Ascending aorta (tissue), 2 donors: ENCODE results near the gene UST. TPM values are rescaled to one million over a fixed set of nuclear protein-coding genes. Genes with fewer than 3 reads are reported as not detected.

ENCODE experiments used
- DNase-seq, 2 donors: peaks; one replicate each; pipeline ENCODE4 v3.0.0-alpha.2; 2019; ENCODE audit warnings: low spot score in 2 of 2
- H3K27ac ChIP-seq, 2 donors: fragments of 200-600 bp; sonication (generic); one replicate each; pipeline ENCODE4 v1.5.1; 2016 to 2017; ENCODE audit warnings: mild to moderate bottlenecking in 1 of 2
- H3K27me3 ChIP-seq: fragments of 200-600 bp; sonication (generic); one replicate; pipeline ENCODE4 v1.5.1; 2017
- H3K36me3 ChIP-seq, 2 donors: fragments of 200-600 bp; sonication (generic); one replicate each; pipeline ENCODE4 v1.5.1; 2016
- H3K4me1 ChIP-seq, 2 donors: fragments of 200-600 bp; sonication (generic); one replicate each; pipeline ENCODE4 v1.5.1; 2016 to 2017; ENCODE audit warnings: mild to moderate bottlenecking in 1 of 2
- H3K4me3 ChIP-seq, 2 donors: fragments of 200-600 bp; sonication (generic); one replicate each; pipeline ENCODE4 v1.5.1; 2016 to 2017; ENCODE audit warnings: mild to moderate bottlenecking in 1 of 2
- H3K9me3 ChIP-seq, 2 donors: fragments of 200-600 bp; sonication (generic); one replicate each; pipeline ENCODE4 v1.5.1; 2016
- intact Hi-C: fragments of 100-400 bp; cut with DNase I; formaldehyde crosslinking; loops from one replicate; pipeline ENCODE4 v1.15.1; 2023
- total RNA-seq: library from RNA; depleted of rRNA; stranded (reverse); fragments of >200 nt; gene quantifications from one replicate; pipeline ENCODE4 v1.1.0, GENCODE V29; 2016
- TF ChIP-seq, protein P1 (sequence below), 3 experiments: fragments of 200-600 bp in 2 of 3; fragments of 450-650 bp in 1 of 3; sonication (generic) in 2 of 3; IDR thresholded peaks; one replicate each; pipeline ENCODE4 v1.5.1; 2016 to 2019; ENCODE audit warnings: antibody characterized with exemption in 3 of 3, mild to moderate bottlenecking in 1 of 3, moderate library complexity in 1 of 3

The UST gene
- total RNA-seq, 1 donor from 2014 or later = 27.0 TPM

DNA sequence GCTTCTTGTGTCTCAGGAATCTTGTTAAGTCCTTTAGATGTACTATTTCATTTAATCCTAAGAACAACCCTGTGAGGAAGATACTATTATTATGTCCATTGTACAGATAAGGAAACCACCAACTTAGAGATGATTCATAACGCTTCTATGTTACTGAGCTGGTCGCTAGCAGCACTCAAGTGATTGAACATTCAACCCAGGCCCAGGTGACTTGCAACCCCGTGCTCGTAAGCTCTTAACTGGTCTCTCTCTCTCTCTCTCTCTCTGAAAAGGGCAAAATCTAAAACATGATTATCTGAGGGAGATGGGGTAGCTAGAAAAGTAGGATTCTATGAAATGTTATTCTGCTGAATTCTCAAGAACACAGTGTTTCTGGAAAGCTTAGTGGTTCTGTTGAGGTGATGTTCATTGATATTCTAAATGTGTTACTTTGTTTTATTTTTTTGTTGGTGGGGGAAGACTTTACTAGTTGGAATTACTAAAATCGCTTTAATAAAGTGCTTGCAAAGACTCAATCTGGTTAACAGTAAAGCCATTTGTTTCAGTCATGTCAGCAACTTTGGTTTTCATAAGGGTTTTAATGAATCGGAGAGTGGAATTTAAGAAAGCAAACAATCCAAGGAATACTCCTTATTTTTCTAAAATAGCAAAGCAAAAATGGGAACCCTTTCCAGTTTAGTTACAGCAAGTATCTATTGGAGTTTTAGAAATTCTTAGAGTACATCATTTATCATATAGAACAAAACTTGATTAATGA, 305.7 kb downstream of the UST start:
- no peak for DNase-seq
- H3K36me3 ChIP-seq = no peaks in the 10 kb centered on the region
- intact Hi-C loops = no loop called here

DNA sequence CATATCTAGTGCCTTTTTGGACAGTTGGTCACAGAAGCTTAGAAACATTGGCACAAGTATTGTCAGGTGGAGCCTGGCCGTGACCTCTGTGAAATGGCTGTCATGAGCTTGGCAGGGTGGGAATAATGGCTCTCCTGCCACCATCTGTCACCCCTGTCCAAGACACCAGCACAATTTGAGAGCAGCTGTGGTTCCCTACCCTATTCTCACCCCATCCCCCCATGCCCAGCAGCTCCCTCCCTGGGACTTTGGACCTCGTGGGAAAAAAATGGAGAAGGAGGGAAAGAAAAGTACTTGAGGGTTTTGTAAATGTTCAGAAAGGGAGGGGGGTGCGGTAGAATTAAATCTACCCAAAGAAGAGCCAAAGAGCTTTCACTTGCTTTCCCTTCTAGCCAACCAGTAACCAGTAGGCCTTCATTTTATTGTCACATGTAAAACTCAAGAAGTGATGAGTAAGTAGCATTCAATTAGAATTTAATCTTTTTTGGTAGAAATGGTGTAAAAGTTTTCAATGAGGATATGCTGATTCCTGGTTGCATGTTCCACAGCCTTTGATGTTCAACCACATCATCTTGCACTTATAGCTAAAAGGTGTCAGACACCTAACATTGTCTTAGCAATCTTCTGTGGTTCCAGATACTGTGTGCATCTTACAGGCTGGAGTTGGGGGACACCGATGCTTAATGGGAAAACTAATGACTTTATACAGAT, 307.2 kb downstream of the UST start:
- Histone ChIP-seq H3K4me1 (no peaks in the 10 kb centered on the region), H3K4me3 (no peak overlapping the region), H3K27me3 (no peaks in the 10 kb centered on the region), H3K36me3 (no peaks in the 10 kb centered on the region), H3K27ac (no peak overlapping the region), H3K9me3 (no peaks in the 10 kb centered on the region)
- TF ChIP-seq, protein P1, sequence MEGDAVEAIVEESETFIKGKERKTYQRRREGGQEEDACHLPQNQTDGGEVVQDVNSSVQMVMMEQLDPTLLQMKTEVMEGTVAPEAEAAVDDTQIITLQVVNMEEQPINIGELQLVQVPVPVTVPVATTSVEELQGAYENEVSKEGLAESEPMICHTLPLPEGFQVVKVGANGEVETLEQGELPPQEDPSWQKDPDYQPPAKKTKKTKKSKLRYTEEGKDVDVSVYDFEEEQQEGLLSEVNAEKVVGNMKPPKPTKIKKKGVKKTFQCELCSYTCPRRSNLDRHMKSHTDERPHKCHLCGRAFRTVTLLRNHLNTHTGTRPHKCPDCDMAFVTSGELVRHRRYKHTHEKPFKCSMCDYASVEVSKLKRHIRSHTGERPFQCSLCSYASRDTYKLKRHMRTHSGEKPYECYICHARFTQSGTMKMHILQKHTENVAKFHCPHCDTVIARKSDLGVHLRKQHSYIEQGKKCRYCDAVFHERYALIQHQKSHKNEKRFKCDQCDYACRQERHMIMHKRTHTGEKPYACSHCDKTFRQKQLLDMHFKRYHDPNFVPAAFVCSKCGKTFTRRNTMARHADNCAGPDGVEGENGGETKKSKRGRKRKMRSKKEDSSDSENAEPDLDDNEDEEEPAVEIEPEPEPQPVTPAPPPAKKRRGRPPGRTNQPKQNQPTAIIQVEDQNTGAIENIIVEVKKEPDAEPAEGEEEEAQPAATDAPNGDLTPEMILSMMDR (IDR thresholded peaks at IDR 0.05) = no peak
- DNase-seq = no peak
- intact Hi-C loops = no loop called here

More for the DNA sequence above, 305.7 kb downstream of the UST start:
- no peak overlapping the region for H3K4me3 ChIP-seq
- no peaks in the 10 kb centered on the region for H3K9me3 ChIP-seq
- TF ChIP-seq, protein P1 (IDR thresholded peaks at IDR 0.05) = no peak
- H3K4me1 ChIP-seq = no peaks in the 10 kb centered on the region
- H3K27me3 ChIP-seq = no peaks in the 10 kb centered on the region
- no peak overlapping the region for H3K27ac ChIP-seq

DNA sequence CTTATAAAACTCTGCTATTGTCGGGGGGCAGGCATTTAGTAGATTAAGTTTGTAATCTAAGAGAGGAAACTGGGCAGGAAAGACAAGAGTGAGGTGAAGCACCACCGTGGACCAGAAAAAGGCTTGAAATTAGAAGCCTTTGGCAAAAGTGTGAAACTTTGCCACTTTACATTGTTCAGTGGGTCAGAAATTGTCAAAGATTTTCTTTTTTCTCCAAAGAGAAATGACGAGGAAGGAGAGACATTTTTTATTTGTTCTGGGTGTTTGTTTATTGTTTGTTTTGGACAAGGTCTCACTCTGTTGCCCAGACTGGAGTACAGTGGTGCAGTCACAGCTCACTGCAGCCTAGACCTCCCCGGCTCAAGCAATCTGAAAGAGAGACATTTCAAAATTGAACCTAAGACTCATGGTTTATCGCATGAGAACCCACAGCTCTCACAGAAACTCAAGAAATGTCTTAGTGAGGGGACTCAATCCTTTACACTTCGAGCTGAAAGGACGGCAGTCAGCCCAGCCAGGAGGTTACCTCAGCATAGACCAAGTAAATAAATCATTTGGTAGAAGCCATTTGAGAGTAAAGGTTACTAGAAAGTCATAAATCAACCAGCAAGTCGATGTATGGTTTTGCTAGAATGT, 307.8 kb downstream of the UST start:
- no peak for DNase-seq
- Histone ChIP-seq H3K4me1 (no peaks in the 10 kb centered on the region), H3K4me3 (no peak overlapping the region), H3K36me3 (no peaks in the 10 kb centered on the region), H3K27ac (no peak overlapping the region), H3K9me3 (no peaks in the 10 kb centered on the region), H3K27me3 (no peaks in the 10 kb centered on the region)
- intact Hi-C loops = no loop called here
- TF ChIP-seq, protein P1 (IDR thresholded peaks at IDR 0.05) = no peak

DNA sequence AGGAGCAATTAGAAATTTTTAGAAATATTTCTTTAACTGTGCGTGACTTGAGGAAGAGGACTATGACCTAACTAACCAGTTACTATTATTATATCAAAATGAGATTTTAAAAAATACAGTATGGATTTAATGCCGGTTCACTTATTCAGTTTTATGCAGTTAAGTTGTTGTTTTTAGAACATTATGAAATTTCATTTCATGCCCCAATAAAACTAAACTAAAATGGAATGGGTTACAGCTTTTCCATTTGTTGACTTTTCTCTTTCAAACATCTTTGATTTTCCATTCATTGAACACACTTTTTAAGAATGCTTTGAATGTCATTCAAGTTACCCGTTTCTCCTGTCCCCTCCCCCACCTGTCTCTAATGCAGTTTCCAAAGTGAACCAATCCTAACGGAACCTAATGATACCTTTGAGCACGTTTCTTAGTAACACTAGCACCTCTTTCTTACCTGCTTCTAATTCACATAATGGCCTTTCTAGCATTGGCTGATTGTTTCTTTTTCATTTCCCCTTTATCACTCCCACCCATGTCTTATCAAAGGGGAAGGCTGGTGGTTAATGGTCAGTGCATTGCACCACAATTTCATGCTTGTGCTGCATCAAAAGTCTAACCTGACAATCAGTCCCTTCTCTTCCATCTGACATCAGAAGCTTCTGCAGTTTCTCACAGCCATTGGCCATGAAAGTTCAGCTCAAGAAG, 308.5 kb downstream of the UST start:
- Histone ChIP-seq H3K9me3 (no peaks in the 10 kb centered on the region), H3K4me1 (no peaks in the 10 kb centered on the region), H3K27me3 (no peaks in the 10 kb centered on the region), H3K4me3 (no peak overlapping the region), H3K36me3 (no peaks in the 10 kb centered on the region), H3K27ac (no peak overlapping the region)
- TF ChIP-seq, protein P1 (IDR thresholded peaks at IDR 0.05) = no peak
- DNase-seq = no peak
- intact Hi-C loops = no loop called here

DNA sequence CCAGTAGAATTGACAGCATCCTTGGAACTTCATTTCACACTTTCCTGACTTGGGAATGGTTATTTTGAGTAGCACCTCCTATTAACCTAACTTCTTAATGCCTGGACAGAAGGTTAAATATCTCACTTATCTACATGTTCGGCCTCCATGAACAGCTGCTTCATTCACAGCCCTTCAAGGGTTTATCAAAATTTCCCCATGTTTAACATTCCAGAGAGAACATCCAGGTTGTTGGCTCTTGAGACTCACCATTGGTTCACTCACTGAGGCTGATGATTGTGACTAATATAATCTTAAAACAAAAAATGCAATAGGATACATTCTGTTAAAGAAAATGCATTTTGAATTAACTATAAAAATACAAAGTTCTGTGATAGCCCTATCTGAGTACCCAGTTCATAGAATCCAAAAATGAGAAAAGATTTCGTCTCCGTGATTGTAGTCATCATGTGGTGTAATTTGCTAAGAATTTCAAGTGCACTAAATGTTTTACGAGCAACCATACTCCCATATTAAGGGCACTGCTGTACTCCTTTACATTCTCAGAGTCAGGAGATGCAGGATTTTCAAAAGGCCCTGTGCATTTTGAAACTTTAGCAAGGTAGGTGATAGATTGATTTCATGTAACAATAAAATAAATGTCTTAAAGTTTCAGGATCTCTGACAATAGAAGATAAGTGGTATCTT, 310.1 kb downstream of the UST start:
- H3K9me3 ChIP-seq = no peaks in the 10 kb centered on the region
- DNase-seq = no peak
- no peaks in the 10 kb centered on the region for H3K36me3 ChIP-seq
- TF ChIP-seq, protein P1 (IDR thresholded peaks at IDR 0.05) = no peak
- H3K27me3 ChIP-seq = no peaks in the 10 kb centered on the region
- intact Hi-C loops = no loop called here
- H3K4me1 ChIP-seq = no peaks in the 10 kb centered on the region
- H3K4me3 ChIP-seq = no peak overlapping the region
- no peak overlapping the region for H3K27ac ChIP-seq
